Measurements from ENCODE around the gene XBP1.
A peak's percentile ranks its signal among the peaks of the same experiment; 100 is the strongest.
"Not testable (repeated sequence)": the region's sequence is repeated elsewhere in the genome, so short reads cannot be mapped to it uniquely, and the experiment has no call there.

The XBP1 gene

DNA sequence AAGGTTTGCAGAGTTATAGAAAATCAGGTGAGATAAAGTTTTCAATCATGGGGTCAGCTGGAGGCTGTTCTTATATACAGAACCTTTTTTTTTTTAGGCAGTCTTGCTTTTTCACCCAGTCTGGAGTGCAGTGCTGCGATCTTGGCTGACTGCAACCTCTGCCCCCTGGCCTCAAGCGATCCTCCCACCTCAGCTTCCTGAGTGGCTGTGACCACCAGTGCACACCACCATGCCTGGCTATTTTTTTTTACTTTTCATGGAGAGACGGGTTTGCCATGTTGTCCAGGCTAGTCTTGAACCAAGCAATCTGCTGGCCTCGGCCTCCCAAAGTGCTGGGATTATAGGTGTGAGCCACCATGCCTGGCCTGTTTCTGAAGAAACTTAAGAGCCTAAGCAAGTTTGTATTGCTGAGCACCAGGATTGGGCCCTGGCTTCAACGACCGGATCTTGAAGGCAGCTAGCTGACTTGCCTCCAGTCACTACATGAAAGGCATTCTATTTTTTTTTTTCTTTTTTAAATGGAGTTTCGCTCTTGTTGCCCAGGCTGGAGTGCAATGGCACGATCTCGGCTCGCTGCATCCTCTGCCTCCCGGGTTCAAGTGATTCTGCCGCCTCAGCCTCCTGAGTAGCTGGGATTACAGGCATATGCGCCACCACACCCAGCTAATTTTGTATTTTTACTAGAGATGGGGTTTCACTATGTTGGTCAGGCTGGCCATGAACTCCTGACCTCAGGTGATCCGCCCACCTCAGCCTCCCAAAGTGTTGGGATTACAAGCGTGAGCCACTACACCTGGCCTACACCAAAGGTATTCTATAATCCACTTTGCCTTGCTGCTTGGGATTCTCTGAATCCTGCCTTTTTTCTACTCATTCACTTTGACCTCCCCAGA is 7.6 kb downstream of the XBP1 start:
- DNase-seq (ENCODE audit: low read depth) = no peak

DNA sequence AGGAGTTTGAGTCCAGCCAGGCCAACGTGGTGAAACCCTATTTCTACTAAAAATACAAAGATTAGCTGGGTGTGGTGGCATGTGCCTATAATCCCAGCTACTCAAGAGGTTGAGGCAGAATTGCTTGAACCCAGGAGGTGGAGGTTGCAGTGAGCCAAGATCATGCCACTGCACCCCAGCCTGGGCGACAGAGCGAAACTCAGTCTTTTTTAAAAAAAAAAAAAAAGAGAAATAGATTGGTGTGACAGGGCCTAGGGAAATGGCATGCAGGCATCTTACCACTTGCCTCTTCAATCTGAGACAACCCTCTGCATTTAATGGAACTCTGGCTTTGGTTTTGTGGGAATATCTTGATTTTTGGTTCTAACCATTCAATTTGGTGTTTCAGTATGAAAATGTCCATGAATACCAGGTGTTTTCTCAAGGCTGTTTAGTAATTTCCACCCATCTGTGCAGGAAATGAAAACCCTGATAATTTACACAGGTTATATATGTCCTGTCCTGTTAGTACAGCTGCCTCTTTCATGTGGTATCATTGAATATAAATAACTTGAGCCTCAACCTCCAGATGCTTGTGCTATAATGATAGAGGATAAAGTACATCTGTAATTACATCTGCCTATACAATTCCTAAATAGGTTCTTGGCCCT is 8.4 kb downstream of the XBP1 start:
- DNase-seq (ENCODE audit: low read depth) = no peak

DNA sequence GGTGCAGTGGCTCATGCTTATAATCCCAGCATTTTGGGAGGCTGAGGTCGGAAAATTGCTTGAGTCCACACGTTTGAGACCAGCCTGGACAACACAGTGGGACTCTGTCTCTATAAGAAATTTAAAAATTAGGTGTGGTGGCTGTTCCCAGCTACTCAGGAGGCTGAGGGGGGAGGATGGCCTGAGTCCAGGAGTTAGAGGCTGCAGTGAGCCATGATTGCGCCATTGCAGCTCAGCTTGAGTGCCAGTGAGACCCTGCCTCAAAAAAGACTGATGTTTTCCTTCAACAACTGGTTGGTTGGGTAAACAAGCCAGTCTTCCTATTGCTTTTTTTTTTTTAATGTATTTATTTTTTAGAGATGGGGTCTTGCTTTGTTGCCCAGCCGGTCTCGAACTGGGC is 9.2 kb downstream of the XBP1 start:
- no peak for DNase-seq (ENCODE audit: low read depth)

DNA sequence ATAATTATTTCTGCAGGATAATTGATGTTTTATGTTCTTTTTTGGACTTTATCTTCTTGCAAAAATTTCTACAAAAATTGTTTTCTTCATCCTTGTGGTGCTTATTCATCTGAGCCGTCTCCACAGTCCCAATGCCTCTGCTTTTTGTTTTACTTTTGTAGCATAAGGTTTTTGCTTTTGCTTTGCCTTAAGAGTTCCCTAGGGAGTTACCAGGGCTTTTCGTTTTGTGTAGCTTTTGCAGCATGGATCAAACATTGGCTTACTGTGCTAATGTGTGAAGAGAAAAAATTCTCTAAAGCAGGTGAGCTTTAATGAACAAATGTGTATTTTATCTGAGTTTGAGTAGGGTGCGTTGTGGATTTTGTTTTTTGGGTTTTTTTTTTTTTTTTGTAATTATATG is 11.8 kb downstream of the XBP1 start:
- no peak for DNase-seq (ENCODE audit: low read depth)

DNA sequence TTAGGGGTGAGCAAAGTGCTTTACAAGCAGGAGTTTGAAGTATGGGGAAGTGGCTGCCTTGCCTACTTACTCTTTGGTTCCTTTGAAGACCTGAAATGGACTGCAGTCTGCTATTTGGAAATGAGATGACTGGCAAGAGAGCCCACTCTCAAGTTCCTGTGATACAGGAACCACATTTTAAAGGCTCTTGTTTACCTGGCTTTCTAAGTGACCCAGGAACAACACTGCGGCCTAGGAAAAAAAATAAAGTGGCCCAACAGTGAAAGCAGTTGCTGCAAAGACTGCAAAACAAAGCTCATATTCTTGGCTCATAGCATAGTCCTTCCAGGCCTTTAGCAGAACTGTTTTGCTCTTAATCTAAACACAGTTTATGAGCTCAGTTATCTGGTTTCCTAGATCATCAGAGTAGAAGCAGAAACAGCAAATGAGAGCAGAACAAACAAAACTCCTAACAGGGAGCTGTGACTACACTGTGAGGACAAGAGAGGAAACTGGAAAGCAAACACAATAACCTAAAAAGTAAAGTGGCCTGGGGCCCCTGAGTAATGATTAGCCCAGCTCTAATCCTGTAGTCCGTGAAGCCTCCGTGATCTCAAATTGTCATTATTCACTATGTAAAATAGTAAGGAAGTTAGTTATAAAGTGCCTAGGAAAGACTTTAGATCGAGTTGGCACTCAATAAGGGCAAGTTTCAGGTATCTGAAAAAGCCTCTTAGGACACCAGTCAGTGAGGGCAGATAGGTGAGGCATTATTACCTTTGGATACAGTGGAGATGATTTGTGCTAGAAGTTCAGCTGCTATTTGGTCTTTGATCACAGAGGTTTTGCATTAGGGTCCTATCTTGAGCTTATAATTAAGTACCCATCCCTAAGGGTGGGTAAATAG is 16.3 kb downstream of the XBP1 start:
- no peak for DNase-seq (ENCODE audit: low read depth)

DNA sequence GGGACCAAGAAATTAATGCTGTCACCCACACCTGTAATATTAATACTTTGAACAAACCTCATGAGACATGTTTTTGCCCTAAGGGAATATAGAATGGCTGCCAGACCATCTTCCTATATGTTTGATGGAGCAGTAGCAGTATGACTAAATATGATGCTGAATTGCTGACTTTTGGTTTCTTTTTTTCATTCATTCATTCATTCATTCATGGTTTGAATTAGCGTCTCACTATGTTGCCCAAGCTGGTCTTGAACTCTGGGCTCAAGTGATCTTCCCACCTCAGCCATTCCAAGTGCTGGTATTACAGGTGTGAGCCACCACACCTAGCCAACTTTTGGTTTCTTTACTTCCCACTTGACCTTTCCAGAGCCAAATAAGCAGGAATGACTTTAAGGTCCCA is 20.1 kb downstream of the XBP1 start:
- no peak for DNase-seq (ENCODE audit: low read depth)

DNA sequence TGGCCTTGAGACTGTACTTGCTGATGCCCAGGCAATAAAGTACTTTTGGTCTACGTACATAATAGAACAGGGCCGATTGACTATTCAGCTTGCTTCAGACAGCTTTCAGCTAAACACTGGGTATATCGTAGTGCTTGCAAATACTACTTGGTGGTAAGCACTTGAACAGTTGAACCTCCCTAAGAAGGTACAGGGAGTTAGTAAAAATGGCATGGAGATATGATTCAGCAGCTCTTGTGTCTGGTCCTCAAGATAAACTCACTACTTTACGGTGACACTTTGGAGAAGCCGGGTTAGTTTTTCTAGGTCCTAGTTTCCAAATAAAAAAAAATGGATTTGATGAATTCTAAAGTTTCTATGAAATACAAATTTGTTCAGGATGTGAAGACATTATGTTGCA is 20.5 kb downstream of the XBP1 start:
- no peak for DNase-seq (ENCODE audit: low read depth)

DNA sequence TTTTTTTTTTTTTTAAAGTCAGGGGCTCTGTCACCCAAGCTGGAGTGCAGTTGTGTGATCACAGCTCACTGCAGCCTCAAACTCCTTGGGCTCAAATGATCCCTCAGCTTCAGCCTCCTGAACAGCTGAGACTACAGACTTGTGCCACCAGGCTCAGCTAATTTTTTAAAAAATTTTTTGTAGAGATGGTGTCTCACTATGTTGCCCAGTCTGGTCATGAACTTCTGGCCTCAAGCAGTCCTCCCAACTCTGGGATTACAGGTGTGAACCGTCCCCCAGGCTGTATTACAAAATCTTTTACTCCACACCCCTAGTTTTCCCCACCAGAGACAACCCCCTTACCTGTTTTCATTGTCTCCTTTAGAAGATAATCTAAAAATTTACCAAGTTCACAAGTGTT is 26.0 kb downstream of the XBP1 start:
- no peak for DNase-seq (ENCODE audit: low read depth)

DNA sequence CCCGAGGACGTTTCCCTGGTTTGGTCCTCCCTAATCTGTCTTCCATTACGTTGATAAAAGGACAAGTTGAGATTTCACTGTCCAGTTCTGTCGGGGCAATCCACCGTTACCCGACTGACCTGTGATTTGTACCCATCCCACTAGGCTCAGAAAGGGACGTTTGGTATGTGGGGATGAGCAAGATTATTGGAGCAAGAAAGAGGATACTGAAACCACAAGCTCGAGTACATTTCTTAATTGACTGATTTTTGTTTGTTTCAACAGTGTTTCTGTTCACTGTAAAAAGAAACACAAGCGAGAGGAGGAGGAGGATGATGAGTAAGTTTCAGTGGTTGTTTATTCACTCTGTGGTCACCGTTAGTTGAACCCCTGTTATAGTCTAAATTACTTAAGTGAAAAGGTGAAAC is 26.9 kb downstream of the XBP1 start:
- DNase-seq (ENCODE audit: low read depth) = no peak

DNA sequence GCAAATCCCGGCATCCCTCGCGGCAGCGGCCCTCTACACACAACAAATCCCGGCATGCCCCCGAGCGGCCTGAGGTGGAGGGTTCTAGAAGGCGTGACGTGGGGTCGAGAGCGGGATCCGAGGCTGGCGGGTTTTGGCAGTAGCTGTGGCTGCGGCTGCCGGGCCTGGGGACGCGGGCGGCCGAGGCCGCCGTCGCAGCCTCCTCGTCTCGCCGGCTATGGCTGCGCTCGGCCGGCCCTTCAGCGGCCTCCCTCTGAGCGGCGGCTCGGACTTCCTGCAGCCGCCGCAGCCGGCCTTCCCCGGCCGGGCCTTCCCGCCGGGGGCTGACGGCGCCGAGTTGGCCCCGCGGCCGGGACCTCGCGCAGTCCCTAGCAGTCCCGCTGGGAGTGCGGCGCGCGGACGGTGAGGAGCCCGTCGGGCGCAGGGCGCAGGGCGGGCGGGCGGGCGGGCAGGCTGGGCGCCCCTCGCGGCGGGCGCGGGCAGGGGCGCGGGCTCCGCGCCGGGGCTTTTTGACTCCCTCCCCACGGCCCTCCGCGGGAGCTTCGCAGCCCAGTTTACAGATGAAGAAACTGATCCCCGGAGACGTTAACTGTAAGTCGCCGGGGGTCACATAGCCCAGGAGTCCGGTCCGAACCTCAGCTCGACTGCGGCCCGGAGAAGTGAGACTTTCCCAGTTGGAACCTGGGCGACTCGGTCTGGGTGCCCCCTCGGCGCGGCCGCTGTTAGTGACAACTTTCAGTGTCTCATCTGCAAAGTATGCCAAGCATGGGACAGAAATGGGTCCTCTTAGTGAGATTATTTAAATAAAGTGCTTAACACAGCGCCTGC is 27.5 kb downstream of the XBP1 start, which contains the start of gene CCDC117:
Gene CCDC117, plus strand, starts transcription at position 63 of the 828 bp plus-strand sequence. Its CDS starts 155 bp downstream, at position 218.
- peak; percentile 89 for DNase-seq (ENCODE audit: low read depth)

DNA sequence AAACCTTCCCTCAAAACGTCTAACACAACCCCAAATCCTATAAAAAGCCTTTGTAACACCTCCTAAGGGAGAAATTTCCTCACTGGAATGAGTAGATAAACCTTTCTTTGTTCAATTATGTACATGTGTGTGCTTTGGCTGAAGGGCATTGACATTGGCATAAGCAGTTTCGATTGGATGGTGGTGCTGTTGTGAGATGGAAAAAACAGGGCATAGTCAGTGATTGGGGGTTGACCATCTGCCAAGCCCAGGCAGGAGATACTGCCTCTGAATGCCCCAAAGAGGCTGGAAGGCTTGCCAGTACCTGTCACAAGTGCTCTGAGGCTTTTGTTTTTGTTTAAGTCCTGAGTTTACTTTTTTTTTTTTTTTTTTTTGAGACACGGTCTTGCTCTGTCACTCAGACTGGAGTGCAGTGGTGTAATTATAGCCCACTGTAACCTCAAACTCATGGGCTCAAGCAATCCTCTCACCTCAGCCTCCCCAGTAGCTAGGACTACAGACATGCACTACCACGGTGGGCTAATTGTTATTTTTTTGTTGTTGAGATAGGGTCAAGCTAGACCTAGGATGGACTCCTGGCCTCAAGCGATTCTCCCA is 29.1 kb downstream of the XBP1 start:
- no peak for DNase-seq (ENCODE audit: low read depth)

DNA sequence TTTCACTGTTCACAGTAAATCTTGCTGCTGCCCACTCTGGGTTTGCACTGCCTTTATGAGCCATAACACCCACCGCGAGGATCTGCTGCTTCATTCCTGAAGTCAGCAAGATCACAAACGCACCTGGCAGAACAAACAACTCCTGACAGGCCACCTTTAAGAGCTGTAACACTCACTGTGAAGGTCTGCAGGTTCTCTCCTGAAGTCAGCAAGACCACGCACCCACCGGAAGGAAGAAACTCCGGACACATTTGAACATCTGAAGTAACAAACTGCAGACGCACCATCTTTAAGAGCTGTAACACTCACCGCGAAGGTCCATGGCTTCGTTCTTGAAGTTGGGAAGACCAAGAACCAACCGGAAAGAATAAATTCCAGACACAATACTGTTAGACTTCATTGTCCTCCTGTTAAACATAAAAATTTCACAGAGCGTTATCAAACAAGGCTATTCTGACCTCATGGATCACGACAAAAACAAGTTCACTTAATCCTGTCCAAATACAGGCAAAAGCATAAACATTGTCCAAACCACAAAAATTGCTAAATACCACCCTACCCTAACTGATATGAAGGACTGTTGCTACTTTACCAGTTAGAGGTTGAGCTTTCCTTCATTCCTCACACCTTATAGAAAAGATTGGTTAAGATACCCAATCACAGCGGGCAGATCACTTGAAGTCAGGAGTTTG is 30.8 kb downstream of the XBP1 start:
- DNase-seq (ENCODE audit: low read depth) = no peak

DNA sequence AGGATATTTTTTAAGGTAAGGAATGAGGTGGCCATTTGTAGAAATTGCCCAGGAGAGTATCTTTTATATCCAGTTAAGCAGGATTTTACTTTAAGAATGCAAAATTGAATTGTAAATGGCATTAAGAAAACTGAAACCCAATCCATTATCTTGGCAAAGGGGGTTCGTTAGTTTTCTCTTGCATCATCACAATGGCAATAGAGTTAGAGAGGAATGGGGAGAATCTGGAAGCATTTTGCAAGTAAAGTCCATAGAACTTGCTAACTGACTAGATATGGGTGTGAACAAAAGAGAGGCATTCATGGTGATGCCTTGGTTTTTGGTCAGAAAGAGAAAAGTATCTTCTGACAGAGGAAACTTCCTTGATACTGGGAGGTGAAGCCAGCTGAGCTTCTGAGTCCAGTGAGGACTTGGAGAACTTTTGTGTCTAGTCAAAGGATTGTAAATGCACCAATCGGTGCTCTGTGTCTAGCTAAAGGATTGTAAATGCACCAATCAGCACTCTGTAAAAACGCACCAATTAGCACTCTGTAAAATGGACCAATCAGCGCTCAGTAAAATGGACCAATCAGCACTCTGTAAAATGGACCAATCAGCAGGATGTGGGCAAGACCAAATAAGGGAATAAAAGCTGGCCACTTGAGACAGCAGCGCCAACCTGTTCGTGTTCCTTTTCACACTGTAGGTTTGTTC is 31.5 kb downstream of the XBP1 start:
- no peak for DNase-seq (ENCODE audit: low read depth)

DNA sequence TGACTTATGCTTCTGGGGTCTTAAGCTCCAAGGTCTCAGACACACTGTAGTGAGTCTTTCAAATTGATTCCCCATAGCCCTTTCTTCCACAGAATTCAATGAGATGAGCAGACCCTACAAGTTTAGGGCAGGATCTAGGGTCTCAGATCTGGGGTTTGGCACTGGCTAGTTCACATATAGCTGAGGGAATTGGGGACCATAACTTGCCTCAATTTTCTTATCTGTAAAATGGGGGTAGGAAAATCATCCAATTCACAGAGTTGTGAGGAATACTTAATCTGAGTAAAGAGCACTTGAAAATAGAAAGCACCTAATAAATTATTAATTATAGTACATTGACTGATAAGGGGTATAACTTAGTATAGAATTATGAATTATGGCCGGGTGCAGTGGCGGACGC is 33.7 kb downstream of the XBP1 start:
- no peak for DNase-seq (ENCODE audit: low read depth)

DNA sequence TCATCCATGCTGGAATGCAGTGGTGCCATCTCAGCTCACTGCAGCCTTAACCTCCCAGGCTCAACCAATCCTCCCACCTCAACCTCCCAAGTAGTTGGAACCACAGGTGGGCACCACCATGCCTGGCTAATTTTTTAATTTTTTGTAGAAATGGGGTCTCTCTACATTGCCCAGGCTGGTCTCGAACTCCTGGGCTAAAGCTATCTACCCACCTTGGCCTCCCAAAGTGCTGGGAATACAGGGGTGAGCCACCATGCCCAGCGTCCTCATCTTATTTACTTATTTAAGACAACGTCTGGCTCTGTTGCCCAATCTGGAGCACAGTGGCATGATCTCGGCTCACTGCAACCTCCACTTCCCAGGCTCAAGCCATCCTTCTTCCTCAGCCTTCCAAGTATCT is 38.4 kb downstream of the XBP1 start:
- DNase-seq (ENCODE audit: low read depth) = not testable (repeated sequence)

DNA sequence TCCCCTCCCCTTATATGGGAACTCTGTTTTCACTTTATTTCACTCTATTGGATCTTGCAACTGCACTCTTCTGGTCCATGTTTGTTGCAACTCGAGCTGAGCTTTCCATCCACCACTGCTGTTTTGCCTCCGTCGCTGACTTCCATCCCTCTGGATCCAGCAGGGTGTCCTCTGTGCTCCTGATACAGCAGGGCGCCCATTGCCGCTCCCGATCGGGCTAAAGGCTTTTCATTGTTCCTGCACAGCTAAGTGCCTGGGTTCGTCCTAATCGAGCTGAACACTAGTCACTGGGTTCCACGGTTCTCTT is 39.0 kb downstream of the XBP1 start:
- no peak for DNase-seq (ENCODE audit: low read depth)

DNA sequence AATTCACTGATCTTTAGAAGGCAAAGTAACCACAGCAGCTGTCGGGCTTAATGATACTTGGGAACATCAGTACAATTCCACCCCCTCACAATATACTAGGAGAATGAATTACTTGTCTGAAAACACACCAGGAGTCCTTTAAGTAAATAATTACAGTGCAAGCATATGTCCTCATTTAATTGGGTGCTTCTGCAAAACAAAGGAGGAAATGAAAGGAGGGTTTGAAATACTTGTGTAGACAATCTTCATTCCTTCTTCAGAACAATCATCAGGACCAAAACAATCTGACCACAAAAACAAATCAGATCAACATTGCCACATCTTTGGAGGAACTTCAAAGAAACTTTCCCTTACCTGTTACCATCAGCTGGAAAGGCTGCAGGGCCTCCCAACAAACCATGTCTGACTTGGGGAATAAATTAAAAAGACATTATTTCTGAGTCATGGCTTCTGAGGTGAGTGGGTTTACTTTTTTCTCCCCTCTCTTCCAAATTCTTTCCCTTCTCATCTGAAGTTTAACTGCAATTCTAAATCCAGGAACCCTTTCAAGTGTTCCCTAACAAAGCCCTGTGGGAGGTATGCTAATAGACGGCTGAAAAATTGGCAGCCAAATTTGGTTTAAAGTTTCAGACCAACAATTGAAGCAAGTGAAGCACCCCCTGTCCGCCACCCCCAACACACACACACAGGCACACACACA is 40.4 kb downstream of the XBP1 start:
- no peak for DNase-seq (ENCODE audit: low read depth)

DNA sequence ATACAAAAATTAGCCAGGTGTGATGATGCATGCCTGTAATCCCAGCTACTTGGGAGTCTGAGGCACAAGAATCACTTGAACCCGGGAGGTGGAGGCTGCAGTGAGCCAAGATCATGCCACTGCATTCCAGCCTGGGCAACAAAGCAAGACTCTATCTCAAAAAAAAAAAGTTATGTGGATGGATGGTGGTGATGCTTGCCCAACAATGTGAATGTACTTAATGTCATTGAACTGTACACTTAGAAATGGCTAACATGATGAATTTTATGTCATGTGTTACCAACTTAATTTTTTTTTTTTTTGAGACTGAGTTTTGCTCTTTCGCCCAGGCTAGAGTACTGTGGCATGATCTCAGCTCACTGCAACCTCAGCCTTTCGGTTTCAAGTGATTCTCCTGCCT is 45.9 kb downstream of the XBP1 start:
- DNase-seq (ENCODE audit: low read depth) = not testable (repeated sequence)

DNA sequence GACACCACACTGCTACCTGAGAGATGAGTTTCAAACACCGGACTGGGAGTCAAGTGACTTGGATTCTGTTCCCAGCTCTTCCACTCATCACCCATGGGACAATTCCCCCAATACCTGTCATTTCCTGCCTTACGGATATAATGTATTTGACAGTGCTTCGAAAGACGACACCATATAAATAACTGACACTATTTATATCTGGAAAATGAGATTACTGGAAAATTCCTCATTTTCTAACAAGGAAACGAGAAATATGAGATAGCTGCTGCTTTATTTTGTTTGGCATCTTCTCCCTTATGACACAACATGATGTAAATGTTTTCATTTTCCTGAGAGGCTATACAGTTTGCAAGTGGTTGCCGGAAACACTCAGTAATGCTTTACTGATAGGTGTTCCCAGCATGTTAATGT is 49.9 kb downstream of the XBP1 start:
- no peak for DNase-seq (ENCODE audit: low read depth)

All from stimulated activated CD8-positive, alpha-beta memory T cell treated with anti-CD3 and anti-CD28 coated beads, Interleukin-12 subunit alpha, Interleukin-12 subunit beta, amount 100 ng/mL, for 1 hour (primary cell).